Measurements from ENCODE around the gene GATA5. TPM values are rescaled to one million over a fixed set of nuclear protein-coding genes. Genes with fewer than 3 reads are reported as not detected.

GATA5 gene
- total RNA-seq, 1 donor from 2014 or later, result not detected

DNA sequence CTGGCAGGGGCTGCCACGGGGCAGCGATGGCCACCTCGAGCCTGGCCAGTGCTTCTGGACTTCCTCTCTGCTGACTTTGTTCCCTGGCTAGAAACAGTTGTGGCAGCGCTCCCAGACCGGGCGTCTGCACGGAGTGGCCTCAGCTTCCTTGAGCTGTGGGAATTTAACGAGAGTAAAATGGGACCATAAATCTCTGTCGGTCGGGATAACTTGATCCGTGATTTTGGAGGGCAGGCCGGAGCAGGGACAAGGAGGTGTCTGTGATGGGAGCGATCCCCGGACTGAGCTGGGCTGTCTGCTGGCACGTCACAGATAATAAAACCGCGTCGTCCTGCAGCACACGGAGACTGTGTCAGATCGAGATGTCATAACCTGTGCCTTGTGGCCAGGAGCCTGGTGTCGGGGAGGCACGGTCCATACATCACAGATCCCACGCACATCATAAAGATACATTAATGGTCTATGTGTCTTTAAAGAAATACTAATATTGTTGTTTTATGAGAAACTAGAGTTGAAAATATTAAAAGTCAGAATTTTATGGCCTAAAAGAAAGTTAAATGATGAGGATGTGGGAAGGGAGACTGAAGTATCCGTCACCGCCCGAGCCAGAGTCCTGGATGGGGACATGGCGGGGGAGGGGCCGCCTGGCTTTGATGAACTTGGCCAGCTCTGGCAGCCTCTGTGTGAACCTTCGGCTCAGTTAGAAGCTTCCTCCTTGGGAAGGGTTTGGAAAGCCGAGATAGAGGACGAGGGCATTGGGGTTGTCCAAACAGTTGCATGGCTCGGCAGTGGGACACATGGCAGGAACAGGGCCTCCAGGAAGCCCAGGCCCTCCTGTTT is 41.9 kb downstream of the GATA5 start:
- TF ChIP-seq CTCF (IDR thresholded peaks at IDR 0.05), result no peak
- no peak overlapping the region for H3K4me3 Mint-ChIP-seq (ENCODE audit: unreplicated experiment)
- no peak for DNase-seq (ENCODE audit: extremely low spot score, unreplicated experiment)
- H3K36me3 Mint-ChIP-seq (ENCODE audit: unreplicated experiment), result no peaks in the 10 kb centered on the region
- peaks cover 32% of the 10 kb centered on the region for H3K27me3 Mint-ChIP-seq (ENCODE audit: unreplicated experiment)
- no peaks in the 10 kb centered on the region for H3K9me3 Mint-ChIP-seq (ENCODE audit: unreplicated experiment)
- H3K27ac Mint-ChIP-seq (ENCODE audit: unreplicated experiment), result no peak overlapping the region
- H3K4me1 Mint-ChIP-seq (ENCODE audit: unreplicated experiment), result no peaks in the 10 kb centered on the region

- DNase-seq (ENCODE audit: extremely low spot score, unreplicated experiment), result no peak
- Mint-ChIP-seq H3K4me1 (ENCODE audit: unreplicated experiment) (no peaks in the 10 kb centered on the region), H3K9me3 (ENCODE audit: unreplicated experiment) (no peaks in the 10 kb centered on the region), H3K27me3 (ENCODE audit: unreplicated experiment) (peaks cover 28% of the 10 kb centered on the region), H3K27ac (ENCODE audit: unreplicated experiment) (no peak overlapping the region), H3K4me3 (ENCODE audit: unreplicated experiment) (no peak overlapping the region), H3K36me3 (ENCODE audit: unreplicated experiment) (no peaks in the 10 kb centered on the region)
- TF ChIP-seq CTCF (IDR thresholded peaks at IDR 0.05), result no peak
These were observed 44.8 kb downstream of the GATA5 start for GRCh38 chr20:62430866-62431447.

- no peak overlapping the region for H3K27ac Mint-ChIP-seq (ENCODE audit: unreplicated experiment)
- no peak for DNase-seq (ENCODE audit: extremely low spot score, unreplicated experiment)
- TF ChIP-seq CTCF (IDR thresholded peaks at IDR 0.05), result no peak
- H3K4me3 Mint-ChIP-seq (ENCODE audit: unreplicated experiment), result no peak overlapping the region
- H3K4me1 Mint-ChIP-seq (ENCODE audit: unreplicated experiment), result no peaks in the 10 kb centered on the region
- H3K9me3 Mint-ChIP-seq (ENCODE audit: unreplicated experiment), result no peaks in the 10 kb centered on the region
- no peaks in the 10 kb centered on the region for H3K36me3 Mint-ChIP-seq (ENCODE audit: unreplicated experiment)
- peaks cover 26% of the 10 kb centered on the region for H3K27me3 Mint-ChIP-seq (ENCODE audit: unreplicated experiment)
These were observed 45.4 kb downstream of the GATA5 start for GRCh38 chr20:62430311-62430853.

DNA sequence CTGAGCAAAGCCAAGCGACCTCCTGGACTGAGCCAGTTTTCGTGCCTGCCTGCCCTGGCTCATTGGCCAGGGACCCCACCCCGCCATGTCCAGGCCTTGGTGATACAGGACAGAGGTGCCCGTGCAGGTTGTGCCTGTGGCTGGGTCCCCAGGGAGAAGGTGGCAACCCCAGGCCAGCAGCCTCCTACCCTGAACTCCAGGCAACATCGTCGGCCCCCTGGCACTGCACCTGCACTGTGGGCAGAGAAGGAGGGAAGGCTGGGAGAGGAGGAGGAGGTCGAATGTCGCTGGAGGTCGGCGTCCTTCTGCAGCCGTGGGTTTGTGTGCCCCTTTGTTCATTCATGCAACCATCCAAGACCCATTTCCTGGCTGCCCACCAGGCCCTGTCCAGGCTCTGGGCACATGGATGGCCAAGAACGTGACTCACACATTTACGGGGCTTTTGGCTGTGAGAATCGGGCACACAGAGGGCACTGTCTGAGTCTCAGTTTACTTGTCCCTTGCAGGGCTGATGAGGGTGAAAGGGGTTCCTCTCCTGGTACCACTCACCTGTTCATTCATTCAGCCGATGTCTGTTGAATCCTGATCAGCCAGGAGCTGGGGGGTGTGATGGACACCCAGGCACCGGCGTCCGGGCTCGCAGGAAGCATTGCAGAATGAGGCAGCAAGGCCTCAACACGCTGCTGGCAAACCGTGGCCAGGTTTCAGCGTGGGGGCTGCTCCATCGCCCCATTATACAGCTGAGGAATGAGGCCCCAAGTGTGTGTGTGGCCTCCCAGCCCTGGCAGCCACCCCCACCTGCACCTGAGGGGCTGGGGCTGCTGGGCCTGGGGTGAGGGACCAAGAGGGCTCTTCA is 46.1 kb downstream of the GATA5 start:
- no peak for DNase-seq (ENCODE audit: extremely low spot score, unreplicated experiment)
- Mint-ChIP-seq H3K27ac (ENCODE audit: unreplicated experiment) (no peak overlapping the region), H3K36me3 (ENCODE audit: unreplicated experiment) (no peaks in the 10 kb centered on the region), H3K4me3 (ENCODE audit: unreplicated experiment) (no peak overlapping the region), H3K27me3 (ENCODE audit: unreplicated experiment) (peaks cover 21% of the 10 kb centered on the region), H3K9me3 (ENCODE audit: unreplicated experiment) (no peaks in the 10 kb centered on the region), H3K4me1 (ENCODE audit: unreplicated experiment) (no peaks in the 10 kb centered on the region)
- no peak for TF ChIP-seq CTCF (IDR thresholded peaks at IDR 0.05)

Measured in osteocyte (in vitro differentiated cells).